Colonic mucosa (tissue), 4 donors: ENCODE data around the gene SFI1. TPM values are rescaled to one million over a fixed set of nuclear protein-coding genes. Genes with fewer than 3 reads are reported as not detected.
A peak's percentile ranks its signal among the peaks of the same experiment; 100 is the strongest.

Experiments
- DNase-seq: peaks from one replicate; pipeline ENCODE4 v3.0.0-alpha.2; 2020
- H3K27ac ChIP-seq: fragments of 200-600 bp; one replicate; pipeline ENCODE4 v1.8.0; 2021
- H3K27me3 ChIP-seq: fragments of 200-600 bp; one replicate; pipeline ENCODE4 v1.8.0; 2021
- H3K36me3 ChIP-seq: fragments of 200-600 bp; one replicate; pipeline ENCODE4 v1.8.0; 2021
- H3K4me1 ChIP-seq: fragments of 200-600 bp; one replicate; pipeline ENCODE4 v1.8.0; 2021; ENCODE audit warnings: mild to moderate bottlenecking
- H3K4me3 ChIP-seq: fragments of 200-600 bp; one replicate; pipeline ENCODE4 v1.8.0; 2021
- H3K9ac ChIP-seq, 2 donors: one replicate each; pipeline ENCODE4 v1.7.0; 2013; ENCODE audit warnings: control low read depth in 2 of 2, low read depth in 2 of 2, low read length in 2 of 2
- H3K9me3 ChIP-seq: fragments of 200-600 bp; one replicate; pipeline ENCODE4 v1.8.0; 2021
- intact Hi-C: fragments of 100-400 bp; cut with DNase I; formaldehyde crosslinking; loops from one replicate; pipeline ENCODE4 v1.14.1; 2022
- total RNA-seq, 2 donors: library from RNA; stranded (reverse); fragmentation: NEBNext Ultra II Directional in 1 of 2; extraction: Animal tissue kit (Norgen Biotek cat#: 25700) in 1 of 2; gene quantifications; one replicate each; pipeline ENCODE4 v1.2.1, GENCODE V29; 2021
- TF ChIP-seq, protein P1 (sequence below): fragments of 200-600 bp; IDR thresholded peaks from one replicate; pipeline ENCODE4 v1.8.0; 2022; ENCODE audit warnings: antibody characterized with exemption, mild to moderate bottlenecking
- donor health status: healthy.
- donor health status: DM: no; HTN: no; CAD: no.
- donor health status: DM: no; HTN: no; CAD: no.

The SFI1 gene
- total RNA-seq, 2 donors from 2014 or later, result 24.1 to 47.8 TPM

GRCh38 chr22:31616315-31616980 is 120.1 kb downstream of the SFI1 start:
- H3K27ac ChIP-seq, result no peak overlapping the region
- no peak overlapping the region for H3K4me3 ChIP-seq
- no peaks in the 10 kb centered on the region for H3K9me3 ChIP-seq
- TF ChIP-seq, protein P1, sequence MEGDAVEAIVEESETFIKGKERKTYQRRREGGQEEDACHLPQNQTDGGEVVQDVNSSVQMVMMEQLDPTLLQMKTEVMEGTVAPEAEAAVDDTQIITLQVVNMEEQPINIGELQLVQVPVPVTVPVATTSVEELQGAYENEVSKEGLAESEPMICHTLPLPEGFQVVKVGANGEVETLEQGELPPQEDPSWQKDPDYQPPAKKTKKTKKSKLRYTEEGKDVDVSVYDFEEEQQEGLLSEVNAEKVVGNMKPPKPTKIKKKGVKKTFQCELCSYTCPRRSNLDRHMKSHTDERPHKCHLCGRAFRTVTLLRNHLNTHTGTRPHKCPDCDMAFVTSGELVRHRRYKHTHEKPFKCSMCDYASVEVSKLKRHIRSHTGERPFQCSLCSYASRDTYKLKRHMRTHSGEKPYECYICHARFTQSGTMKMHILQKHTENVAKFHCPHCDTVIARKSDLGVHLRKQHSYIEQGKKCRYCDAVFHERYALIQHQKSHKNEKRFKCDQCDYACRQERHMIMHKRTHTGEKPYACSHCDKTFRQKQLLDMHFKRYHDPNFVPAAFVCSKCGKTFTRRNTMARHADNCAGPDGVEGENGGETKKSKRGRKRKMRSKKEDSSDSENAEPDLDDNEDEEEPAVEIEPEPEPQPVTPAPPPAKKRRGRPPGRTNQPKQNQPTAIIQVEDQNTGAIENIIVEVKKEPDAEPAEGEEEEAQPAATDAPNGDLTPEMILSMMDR, result no peak
- intact Hi-C loops, result no loop called here
- DNase-seq, result no peak
- peaks cover 3% of the 10 kb centered on the region for H3K36me3 ChIP-seq
- H3K9ac ChIP-seq, result no peak overlapping the region
- H3K27me3 ChIP-seq, result no peaks in the 10 kb centered on the region
- H3K4me1 ChIP-seq, result peaks cover 8% of the 10 kb centered on the region

DNA sequence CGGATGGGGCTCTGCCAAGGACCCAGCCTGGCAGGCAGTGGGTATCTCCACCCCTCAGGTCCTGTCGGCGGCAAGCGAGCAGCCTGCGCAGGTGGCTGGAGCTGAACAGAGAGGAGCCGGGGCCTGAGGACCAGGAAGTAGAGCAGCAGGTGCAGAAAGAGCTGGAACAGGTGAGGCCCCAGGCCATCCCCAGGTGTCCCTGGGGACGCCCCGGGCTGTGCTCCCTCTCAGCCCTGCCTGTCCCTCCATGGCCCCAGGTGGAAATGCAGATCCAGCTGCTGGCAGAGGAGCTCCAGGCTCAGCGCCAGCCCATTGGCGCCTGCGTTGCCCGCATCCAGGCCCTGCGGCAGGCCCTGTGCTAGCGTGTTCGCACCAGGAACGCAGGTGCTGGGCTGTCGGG is 121.7 kb downstream of the SFI1 start:
- DNase-seq, result peak; percentile 43
- Histone ChIP-seq H3K4me3 (no peak overlapping the region), H3K36me3 (peaks cover 3% of the 10 kb centered on the region), H3K27me3 (no peaks in the 10 kb centered on the region), H3K9me3 (no peaks in the 10 kb centered on the region), H3K27ac (no peak overlapping the region), H3K9ac (no peak overlapping the region), H3K4me1 (peaks cover 8% of the 10 kb centered on the region)
- intact Hi-C loops, result no loop called here
- TF ChIP-seq, protein P1, result no peak

- no peaks in the 10 kb centered on the region for H3K27me3 ChIP-seq
- H3K36me3 ChIP-seq, result peaks cover 3% of the 10 kb centered on the region
- H3K4me1 ChIP-seq, result peaks cover 8% of the 10 kb centered on the region
- no peak for DNase-seq
- no peak overlapping the region for H3K27ac ChIP-seq
- TF ChIP-seq, protein P1, result no peak
- intact Hi-C loops, result no loop called here
- no peak overlapping the region for H3K9ac ChIP-seq
- H3K9me3 ChIP-seq, result no peaks in the 10 kb centered on the region
- no peak overlapping the region for H3K4me3 ChIP-seq
Observed at GRCh38 chr22:31618471-31619176, 122.3 kb downstream of the SFI1 start.

- Histone ChIP-seq H3K4me1 (peaks cover 8% of the 10 kb centered on the region), H3K4me3 (no peak overlapping the region), H3K9me3 (no peaks in the 10 kb centered on the region), H3K36me3 (peaks cover 3% of the 10 kb centered on the region), H3K27me3 (no peaks in the 10 kb centered on the region), H3K27ac (no peak overlapping the region), H3K9ac (no peak overlapping the region)
- intact Hi-C loops, result no loop called here
- TF ChIP-seq, protein P1, result no peak
- no peak for DNase-seq
Observed at GRCh38 chr22:31619611-31620300, 123.4 kb downstream of the SFI1 start.

DNA sequence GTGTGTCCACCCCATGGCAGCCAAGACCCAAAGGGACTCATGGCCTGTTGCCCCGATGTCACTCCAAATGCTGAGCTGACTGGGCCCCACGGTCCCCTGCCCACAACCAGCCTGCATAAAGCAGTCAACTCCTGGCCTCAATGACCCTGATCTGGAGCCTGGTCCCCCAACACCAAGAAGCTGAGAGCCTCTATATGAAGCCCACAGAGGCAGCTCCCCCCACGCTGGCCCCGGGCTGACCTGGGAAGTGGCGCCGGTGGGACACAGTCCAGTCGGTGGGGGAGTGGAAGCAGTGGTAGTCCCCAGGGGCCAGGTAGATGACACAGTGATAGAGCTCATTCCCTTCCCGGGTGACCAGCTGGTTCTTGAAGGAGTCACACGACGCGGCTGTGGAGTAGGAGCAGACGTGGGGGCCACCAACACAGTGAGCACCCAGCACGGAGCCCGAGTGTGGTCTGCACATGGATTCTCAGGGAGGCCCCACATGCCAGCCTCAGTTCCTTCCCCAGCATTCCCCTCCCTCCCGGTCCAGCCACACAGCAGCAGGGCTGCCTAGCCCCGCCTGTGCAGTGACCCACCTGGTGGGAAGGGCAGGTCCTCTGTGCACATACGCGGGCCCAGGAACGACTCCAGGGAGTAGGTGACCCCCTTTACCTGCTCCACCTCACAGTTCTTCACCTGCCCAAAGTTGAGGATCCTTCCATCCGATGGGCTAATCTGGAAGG is 124.6 kb downstream of the SFI1 start:
- TF ChIP-seq, protein P1, result no peak
- no peak for DNase-seq
- H3K9me3 ChIP-seq, result no peaks in the 10 kb centered on the region
- intact Hi-C loops, result no loop called here
- no peaks in the 10 kb centered on the region for H3K27me3 ChIP-seq
- peaks cover 8% of the 10 kb centered on the region for H3K4me1 ChIP-seq
- H3K36me3 ChIP-seq, result peaks cover 3% of the 10 kb centered on the region
- H3K9ac ChIP-seq, result no peak overlapping the region
- H3K27ac ChIP-seq, result no peak overlapping the region
- H3K4me3 ChIP-seq, result no peak overlapping the region
